Natural killer cell (primary cell): Measurements from ENCODE around the gene ZIC1. TPM values are rescaled to one million over a fixed set of nuclear protein-coding genes. Genes with fewer than 3 reads are reported as not detected.

Experiments used
- ATAC-seq, 3 donors: fragments of 150-1000 bp in 2 of 3; fragments of 200-7000 bp in 1 of 3; cut with Tn5 transposase; 1 replicate in 1 of 3; 2 replicates in 2 of 3; pipeline ENCODE4 v1.10.0; 2021; ENCODE audit warnings: mild to moderate bottlenecking in 2 of 3, moderate library complexity in 2 of 3
- DNase-seq, 2 donors: peaks; one replicate each; pipeline versions ENCODE4 v3.0.0 to v3.0.0-alpha.2; 2013 to 2021; ENCODE audit warnings: mixed read lengths in 1 of 2
- H3K27ac ChIP-seq: one replicate; pipeline ENCODE4 v1.5.1; 2013; ENCODE audit warnings: mild to moderate bottlenecking, low read length
- H3K27me3 ChIP-seq: one replicate; pipeline ENCODE4 v1.6.1; 2013; ENCODE audit warnings: low read length; ENCODE audit not compliant: control insufficient read depth, insufficient read depth
- H3K36me3 ChIP-seq: one replicate; pipeline ENCODE4 v1.6.1; 2013; ENCODE audit warnings: low read length; ENCODE audit not compliant: control insufficient read depth, insufficient read depth
- H3K4me1 ChIP-seq: one replicate; pipeline ENCODE4 v1.6.1; 2013; ENCODE audit warnings: low read length; ENCODE audit not compliant: control insufficient read depth, insufficient read depth
- H3K4me3 ChIP-seq: one replicate; pipeline ENCODE4 v1.5.1; 2013; ENCODE audit warnings: low read length
- H3K9me3 ChIP-seq: one replicate; pipeline ENCODE4 v1.6.1; 2013; ENCODE audit warnings: low read length; ENCODE audit not compliant: control insufficient read depth, insufficient read depth
- H3K27ac Mint-ChIP-seq, 2 donors: one replicate each; pipeline ENCODE4 v1.8.0; 2022; ENCODE audit warnings: mild to moderate bottlenecking in 2 of 2, mixed read lengths in 2 of 2, moderate library complexity in 1 of 2
- H3K27me3 Mint-ChIP-seq, 2 donors: one replicate each; pipeline ENCODE4 v1.8.0; 2022; ENCODE audit warnings: low read depth in 2 of 2, mixed read lengths in 2 of 2
- H3K36me3 Mint-ChIP-seq: one replicate; pipeline ENCODE4 v1.8.0; 2022; ENCODE audit warnings: mixed read lengths
- H3K4me1 Mint-ChIP-seq, 2 donors: one replicate each; pipeline ENCODE4 v1.8.0; 2022; ENCODE audit warnings: mixed read lengths in 2 of 2
- H3K4me3 Mint-ChIP-seq: one replicate; pipeline ENCODE4 v1.8.0; 2022; ENCODE audit warnings: mild to moderate bottlenecking, moderate library complexity, mixed read lengths
- H3K9me3 Mint-ChIP-seq, 2 donors: one replicate each; pipeline ENCODE4 v1.8.0; 2022; ENCODE audit warnings: mixed read lengths in 2 of 2
- CTCF ChIP-seq: fragments of 200-600 bp; IDR thresholded peaks from one replicate; pipeline ENCODE4 v1.8.0; 2022; ENCODE audit warnings: antibody characterized with exemption
- WGBS: methylation state at CpG from one replicate; pipeline ENCODE4 v1.1.7; 2013; ENCODE audit warnings: missing lambda C conversion rate; ENCODE audit not compliant: insufficient coverage; 5-methylcytosine and 5-hydroxymethylcytosine counted together
- intact Hi-C: fragments of 100-400 bp; cut with micrococcal nuclease; formaldehyde crosslinking; loops from one replicate; pipeline ENCODE4 v1.14.2; 2022
- total RNA-seq, 4 donors: library from RNA; stranded (reverse); fragments of 120-200 nt in 1 of 4; gene quantifications; one replicate each; pipeline versions ENCODE4 v1.2.3 to v1.2.4, GENCODE V29; 2013 to 2022

The ZIC1 gene
- total RNA-seq, 3 donors from 2014 or later (not counting 1 experiment from before 2014, with no cell fraction given) = not detected

GRCh38 chr3:147417551-147418295, 8.6 kb downstream of the ZIC1 start:
- ATAC-seq = no peak
- intact Hi-C loops = no loop called here
- Histone ChIP-seq H3K27me3 (peaks cover 76% of the 10 kb centered on the region), H3K4me3 (no peak overlapping the region), H3K9me3 (peaks cover 34% of the 10 kb centered on the region), H3K27ac (no peak overlapping the region), H3K36me3 (no peaks in the 10 kb centered on the region), H3K4me1 (peaks cover 9% of the 10 kb centered on the region)
- peaks cover 4 to 7% of the 10 kb centered on the region in 2 donors for H3K9me3 Mint-ChIP-seq
- no peak for TF ChIP-seq CTCF
- peaks cover 7 to 8% of the 10 kb centered on the region in 2 donors for H3K4me1 Mint-ChIP-seq
- H3K4me3 Mint-ChIP-seq = no peak overlapping the region
- peaks cover 31% of the 10 kb centered on the region for H3K36me3 Mint-ChIP-seq
- DNase-seq = no peak
- no peak overlapping the region for H3K27ac Mint-ChIP-seq
- 40% methylated on average over 4 of the region's 7 CpGs for WGBS
- peaks cover 60% of the 10 kb centered on the region in 2 donors for H3K27me3 Mint-ChIP-seq

GRCh38 chr3:147418371-147418781, 9.2 kb downstream of the ZIC1 start:
- H3K27me3 ChIP-seq = peaks cover 79% of the 10 kb centered on the region
- H3K4me3 Mint-ChIP-seq = no peak overlapping the region

GRCh38 chr3:147418808-147419701, 9.9 kb downstream of the ZIC1 start:
- intact Hi-C loops = no loop called here
- ATAC-seq (no peak), DNase-seq (no peak)
- Mint-ChIP-seq H3K36me3 (peaks cover 24% of the 10 kb centered on the region), H3K4me1 (no peaks in the 10 kb centered on the region), H3K4me3 (no peak overlapping the region), H3K9me3 (peaks cover 4 to 9% of the 10 kb centered on the region in 2 donors), H3K27ac (no peak overlapping the region), H3K27me3 (peaks cover 61 to 62% of the 10 kb centered on the region in 2 donors)
- 8% methylated on average over 53 of the region's 54 CpGs for WGBS
- Histone ChIP-seq H3K4me1 (no peaks in the 10 kb centered on the region), H3K9me3 (peaks cover 43% of the 10 kb centered on the region), H3K36me3 (no peaks in the 10 kb centered on the region), H3K27ac (no peak overlapping the region), H3K4me3 (no peak overlapping the region), H3K27me3 (peaks cover 79% of the 10 kb centered on the region)
- no peak for TF ChIP-seq CTCF

More at GRCh38 chr3:147418371-147418781, 9.2 kb downstream of the ZIC1 start:
- 20% methylated on average over 4 of the region's 4 CpGs for WGBS
- Mint-ChIP-seq H3K27ac (no peak overlapping the region), H3K9me3 (peaks cover 4 to 7% of the 10 kb centered on the region in 2 donors), H3K36me3 (peaks cover 28% of the 10 kb centered on the region), H3K27me3 (peaks cover 61% of the 10 kb centered on the region in 2 donors), H3K4me1 (peaks cover 4% of the 10 kb centered on the region in 2 donors)
- Histone ChIP-seq H3K9me3 (peaks cover 38% of the 10 kb centered on the region), H3K27ac (no peak overlapping the region), H3K36me3 (no peaks in the 10 kb centered on the region), H3K4me3 (no peak overlapping the region), H3K4me1 (peaks cover 3% of the 10 kb centered on the region)
- no peak for TF ChIP-seq CTCF
- ATAC-seq (no peak), DNase-seq (no peak)
- intact Hi-C loops = no loop called here
